NT2/D1 (cell line): Measurements from ENCODE around the gene RAP1GAP2.

Experiments
- SUZ12 ChIP-seq: IDR thresholded peaks from 2 replicates; pipeline ENCODE4 v1.6.1; 2011; ENCODE audit not compliant: insufficient read length, insufficient read depth; ENCODE audit errors: extremely low read depth
- ZNF274 ChIP-seq: IDR thresholded peaks from 2 replicates; pipeline ENCODE4 v1.6.1; 2011; ENCODE audit warnings: mild to moderate bottlenecking, low read depth, low read length

- TF ChIP-seq SUZ12, result no peak
- no peak for TF ChIP-seq ZNF274
Measured at GRCh38 chr17:2931876-2932275, 135.6 kb downstream of the RAP1GAP2 start.
